ENCODE results near the gene KCNH5.

The KCNH5 gene

GRCh38 chr14:62673014-62673755, 372.1 kb downstream of the KCNH5 start:
- TF ChIP-seq, protein P1, sequence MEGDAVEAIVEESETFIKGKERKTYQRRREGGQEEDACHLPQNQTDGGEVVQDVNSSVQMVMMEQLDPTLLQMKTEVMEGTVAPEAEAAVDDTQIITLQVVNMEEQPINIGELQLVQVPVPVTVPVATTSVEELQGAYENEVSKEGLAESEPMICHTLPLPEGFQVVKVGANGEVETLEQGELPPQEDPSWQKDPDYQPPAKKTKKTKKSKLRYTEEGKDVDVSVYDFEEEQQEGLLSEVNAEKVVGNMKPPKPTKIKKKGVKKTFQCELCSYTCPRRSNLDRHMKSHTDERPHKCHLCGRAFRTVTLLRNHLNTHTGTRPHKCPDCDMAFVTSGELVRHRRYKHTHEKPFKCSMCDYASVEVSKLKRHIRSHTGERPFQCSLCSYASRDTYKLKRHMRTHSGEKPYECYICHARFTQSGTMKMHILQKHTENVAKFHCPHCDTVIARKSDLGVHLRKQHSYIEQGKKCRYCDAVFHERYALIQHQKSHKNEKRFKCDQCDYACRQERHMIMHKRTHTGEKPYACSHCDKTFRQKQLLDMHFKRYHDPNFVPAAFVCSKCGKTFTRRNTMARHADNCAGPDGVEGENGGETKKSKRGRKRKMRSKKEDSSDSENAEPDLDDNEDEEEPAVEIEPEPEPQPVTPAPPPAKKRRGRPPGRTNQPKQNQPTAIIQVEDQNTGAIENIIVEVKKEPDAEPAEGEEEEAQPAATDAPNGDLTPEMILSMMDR (IDR thresholded peaks at IDR 0.05; ENCODE audit: low read depth, low read length), result no peak
- no peak for DNase-seq (ENCODE audit: extremely low read depth, low read depth)

DNA sequence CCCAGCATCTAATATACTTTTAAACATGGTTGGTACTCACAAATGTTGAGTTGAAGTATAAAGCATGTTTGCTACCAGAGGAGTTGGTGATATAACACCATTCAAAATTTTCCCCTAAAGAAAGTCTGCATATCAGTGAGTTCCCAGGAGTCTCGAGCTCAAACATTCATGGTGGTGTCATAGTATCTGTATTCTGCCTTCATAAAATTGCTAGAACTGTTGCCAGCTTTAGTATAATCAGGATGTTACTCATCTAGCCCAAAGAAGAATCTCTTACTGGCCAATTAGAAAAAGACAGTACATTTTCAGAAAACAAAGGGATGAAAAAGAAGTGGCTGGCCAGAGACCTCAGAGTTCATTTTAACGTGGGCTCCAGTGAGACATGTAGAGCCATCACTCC, 374.7 kb downstream of the KCNH5 start:
- DNase-seq (ENCODE audit: extremely low read depth, low read depth), result no peak
- TF ChIP-seq, protein P1 (IDR thresholded peaks at IDR 0.05; ENCODE audit: low read depth, low read length), result no peak

- TF ChIP-seq, protein P1 (IDR thresholded peaks at IDR 0.05; ENCODE audit: low read depth, low read length), result no peak
- no peak for DNase-seq (ENCODE audit: extremely low read depth, low read depth)
These were observed 377.8 kb downstream of the KCNH5 start for GRCh38 chr14:62667421-62667914.

DNA sequence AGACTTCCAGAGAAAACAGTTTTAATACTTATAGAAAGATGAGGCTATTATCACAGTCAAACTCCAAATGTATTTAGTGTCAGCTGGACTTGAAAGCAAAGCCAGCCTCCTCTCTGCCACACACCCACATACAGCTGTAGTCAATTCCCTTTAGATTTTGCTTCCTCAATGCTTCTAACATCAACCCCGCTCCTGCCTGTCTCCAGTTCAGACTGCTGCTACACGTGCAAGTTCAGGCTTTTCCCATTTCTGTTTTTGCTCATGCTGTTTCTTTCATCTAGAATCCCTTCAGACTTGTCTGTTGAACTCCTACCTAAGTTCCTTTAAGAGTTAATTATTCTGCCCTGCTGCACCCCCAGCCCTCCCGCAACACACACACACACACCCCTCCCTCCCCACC, 380.0 kb downstream of the KCNH5 start:
- DNase-seq (ENCODE audit: extremely low read depth, low read depth), result no peak
- TF ChIP-seq, protein P1 (IDR thresholded peaks at IDR 0.05; ENCODE audit: low read depth, low read length), result no peak

DNA sequence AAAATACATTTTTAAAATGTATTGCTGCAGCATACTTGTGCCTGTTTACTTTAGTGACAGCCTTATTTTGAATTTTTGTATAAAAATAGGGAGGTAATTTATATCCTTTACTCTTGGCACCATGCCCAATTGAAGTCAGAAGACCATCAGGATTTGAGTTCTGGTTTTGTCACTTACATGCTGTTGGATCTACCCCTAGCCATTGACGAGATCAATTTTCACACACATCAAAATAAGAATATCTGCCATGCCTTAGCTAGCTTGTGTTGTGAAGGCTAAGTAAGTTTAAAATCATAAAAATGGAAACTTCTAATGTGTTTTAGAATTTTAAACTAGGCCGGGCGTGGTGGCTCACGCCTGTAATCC, 381.8 kb downstream of the KCNH5 start:
- no peak for DNase-seq (ENCODE audit: extremely low read depth, low read depth)
- TF ChIP-seq, protein P1 (IDR thresholded peaks at IDR 0.05; ENCODE audit: low read depth, low read length), result no peak

GRCh38 chr14:62662811-62663455, 382.3 kb downstream of the KCNH5 start:
- no peak for DNase-seq (ENCODE audit: extremely low read depth, low read depth)
- TF ChIP-seq, protein P1 (IDR thresholded peaks at IDR 0.05; ENCODE audit: low read depth, low read length), result no peak

GRCh38 chr14:62661818-62662217, 383.4 kb downstream of the KCNH5 start:
- no peak for DNase-seq (ENCODE audit: extremely low read depth, low read depth)
- TF ChIP-seq, protein P1 (IDR thresholded peaks at IDR 0.05; ENCODE audit: low read depth, low read length), result no peak

Data from AG09319 (cell line).